Activated T-helper 1 cell treated with Interleukin-2 at 50 U/mL for 16 hours (primary cell): Measurements from ENCODE around the gene WEE1.
"Not testable (repeated sequence)": the region's sequence is repeated elsewhere in the genome, so short reads cannot be mapped to it uniquely, and the experiment has no call there.

Experiments
- DNase-seq: peaks from one replicate; pipeline ENCODE4 v3.0.0-alpha.2; 2020; ENCODE audit warnings: low read depth

Gene WEE1

GRCh38 chr11:9573052-9573774, at the start of gene WEE1:
Gene WEE1 (plus strand): TSS chr11:9573670. CDS start chr11:9573934, 264 bp downstream.
- DNase-seq = peak; percentile 94

- DNase-seq = no peak
Measured at GRCh38 chr11:9524001-9524400, 49.5 kb upstream of the WEE1 start.

GRCh38 chr11:9525116-9525515, 48.4 kb upstream of the WEE1 start:
- no peak for DNase-seq

- DNase-seq = no peak
Measured at GRCh38 chr11:9527481-9528135, 45.9 kb upstream of the WEE1 start.

GRCh38 chr11:9528136-9528501, 45.4 kb upstream of the WEE1 start:
- no peak for DNase-seq

GRCh38 chr11:9528573-9529333, 44.7 kb upstream of the WEE1 start:
- no peak for DNase-seq

GRCh38 chr11:9529334-9529650, 44.2 kb upstream of the WEE1 start:
- DNase-seq = no peak

- no peak for DNase-seq
Measured at GRCh38 chr11:9530020-9530621, 43.3 kb upstream of the WEE1 start.

- no peak for DNase-seq
Measured at GRCh38 chr11:9530901-9531625, 42.4 kb upstream of the WEE1 start.

GRCh38 chr11:9533058-9533457, 40.4 kb upstream of the WEE1 start:
- no peak for DNase-seq

- no peak for DNase-seq
Measured at GRCh38 chr11:9533736-9534473, 39.6 kb upstream of the WEE1 start.

- peak; percentile 63 for DNase-seq
Measured at GRCh38 chr11:9535189-9535781, 38.2 kb upstream of the WEE1 start.

GRCh38 chr11:9538548-9538947, 34.9 kb upstream of the WEE1 start:
- no peak for DNase-seq

GRCh38 chr11:9549216-9549615, 24.3 kb upstream of the WEE1 start:
- not testable (repeated sequence) for DNase-seq

GRCh38 chr11:9550191-9550628, 23.3 kb upstream of the WEE1 start:
- no peak for DNase-seq

GRCh38 chr11:9561279-9561982, 12.0 kb upstream of the WEE1 start:
- no peak for DNase-seq

- no peak for DNase-seq
Measured at GRCh38 chr11:9562716-9563115, 10.8 kb upstream of the WEE1 start.

GRCh38 chr11:9563196-9563730, 10.2 kb upstream of the WEE1 start:
- no peak for DNase-seq

GRCh38 chr11:9565822-9566560, 7.5 kb upstream of the WEE1 start:
- DNase-seq = peak; percentile 7
